ENCODE results near the gene MMEL1. TPM values are rescaled to one million over a fixed set of nuclear protein-coding genes. Genes with fewer than 3 reads are reported as not detected.
"Not testable (repeated sequence)": the region's sequence is repeated elsewhere in the genome, so short reads cannot be mapped to it uniquely, and the experiment has no call there.

Gene MMEL1
- total and polyA plus RNA-seq, 7 donors: 0.66 to 37.2 (median 4.2) TPM; not detected in 1

GRCh38 chr1:2569060-2569459 is 63.8 kb downstream of the MMEL1 start:
- intact Hi-C loops (cut with DNase I): no loop called here
- TF ChIP-seq CTCF (IDR thresholded peaks at IDR 0.05) (no peak), POLR2A (IDR thresholded peaks at IDR 0.05) (no peak), POLR2AphosphoS5 (IDR thresholded peaks at IDR 0.05) (no peak), EP300 (IDR thresholded peaks at IDR 0.05) (no peak)
- no peak overlapping the region for H3K27ac ChIP-seq

GRCh38 chr1:2568187-2568816 is 64.5 kb downstream of the MMEL1 start:
- WGBS, 2 donors: 68 to 80% methylated on average over 13 to 14 of the region's 17 CpGs
- DNase-seq; H3K9me3 ChIP-seq; H3K4me1 ChIP-seq; H3K27ac ChIP-seq; H3K4me3 ChIP-seq; intact Hi-C loops (cut with DNase I); H3K36me3 ChIP-seq: not testable (repeated sequence)
- peaks cover 0 to 51% (median 24%) of the 10 kb centered on the region in 3 donors for H3K27me3 ChIP-seq

More at GRCh38 chr1:2569060-2569459, 63.8 kb downstream of the MMEL1 start:
- Histone ChIP-seq H3K9me3 (peaks cover 0 to 7% (median 1%) of the 10 kb centered on the region in 4 donors), H3K4me3 (no peak overlapping the region), H3K4me1 (no peaks in the 10 kb centered on the region), H3K36me3 (no peaks in the 10 kb centered on the region), H3K27me3 (peaks cover 0 to 51% (median 24%) of the 10 kb centered on the region in 3 donors)
- no peak for DNase-seq
- WGBS, 2 donors: 87 to 88% methylated on average over 17 of the region's 17 CpGs

GRCh38 chr1:2567083-2567679 is 65.6 kb downstream of the MMEL1 start:
- Histone ChIP-seq H3K36me3 (peaks cover 0 to 13% (median 1%) of the 10 kb centered on the region in 4 donors), H3K27ac (no peak overlapping the region), H3K4me3 (no peak overlapping the region), H3K9me3 (no peaks in the 10 kb centered on the region), H3K4me1 (no peaks in the 10 kb centered on the region), H3K27me3 (peaks cover 0 to 51% (median 24%) of the 10 kb centered on the region in 3 donors)
- intact Hi-C loops (cut with DNase I): no loop called here
- WGBS, 2 donors: 70 to 85% methylated on average over 16 of the region's 16 CpGs
- TF ChIP-seq POLR2A (IDR thresholded peaks at IDR 0.05) (no peak), EP300 (IDR thresholded peaks at IDR 0.05) (no peak), POLR2AphosphoS5 (IDR thresholded peaks at IDR 0.05) (no peak), CTCF (IDR thresholded peaks at IDR 0.05) (no peak)
- DNase-seq: peak; percentile 64

GRCh38 chr1:2566101-2567045 is 66.4 kb downstream of the MMEL1 start:
- intact Hi-C loops (cut with DNase I): no loop called here
- DNase-seq: no peak
- Histone ChIP-seq H3K36me3 (peaks cover 0 to 21% (median 4%) of the 10 kb centered on the region in 4 donors), H3K27ac (no peak overlapping the region), H3K4me3 (no peak overlapping the region), H3K4me1 (no peaks in the 10 kb centered on the region), H3K27me3 (peaks cover 0 to 47% (median 24%) of the 10 kb centered on the region in 3 donors), H3K9me3 (no peaks in the 10 kb centered on the region)
- 73 to 85% methylated on average over 34 of the region's 34 CpGs for WGBS, 2 donors
- TF ChIP-seq CTCF (IDR thresholded peaks at IDR 0.05) (no peak), POLR2AphosphoS5 (IDR thresholded peaks at IDR 0.05) (no peak), POLR2A (IDR thresholded peaks at IDR 0.05) (no peak), EP300 (IDR thresholded peaks at IDR 0.05) (no peak)

Data from sigmoid colon (tissue), 7 donors.